NCI-H1694 treated with DMSO at 0.1 percent for 48 hours (cell line): ENCODE measurements around the gene HOXB6.

Experiments used
- DNase-seq: peaks from one replicate; lab custom pipeline; 2025; lab: John Stamatoyannopoulos, UW

HOXB6 gene

DNA sequence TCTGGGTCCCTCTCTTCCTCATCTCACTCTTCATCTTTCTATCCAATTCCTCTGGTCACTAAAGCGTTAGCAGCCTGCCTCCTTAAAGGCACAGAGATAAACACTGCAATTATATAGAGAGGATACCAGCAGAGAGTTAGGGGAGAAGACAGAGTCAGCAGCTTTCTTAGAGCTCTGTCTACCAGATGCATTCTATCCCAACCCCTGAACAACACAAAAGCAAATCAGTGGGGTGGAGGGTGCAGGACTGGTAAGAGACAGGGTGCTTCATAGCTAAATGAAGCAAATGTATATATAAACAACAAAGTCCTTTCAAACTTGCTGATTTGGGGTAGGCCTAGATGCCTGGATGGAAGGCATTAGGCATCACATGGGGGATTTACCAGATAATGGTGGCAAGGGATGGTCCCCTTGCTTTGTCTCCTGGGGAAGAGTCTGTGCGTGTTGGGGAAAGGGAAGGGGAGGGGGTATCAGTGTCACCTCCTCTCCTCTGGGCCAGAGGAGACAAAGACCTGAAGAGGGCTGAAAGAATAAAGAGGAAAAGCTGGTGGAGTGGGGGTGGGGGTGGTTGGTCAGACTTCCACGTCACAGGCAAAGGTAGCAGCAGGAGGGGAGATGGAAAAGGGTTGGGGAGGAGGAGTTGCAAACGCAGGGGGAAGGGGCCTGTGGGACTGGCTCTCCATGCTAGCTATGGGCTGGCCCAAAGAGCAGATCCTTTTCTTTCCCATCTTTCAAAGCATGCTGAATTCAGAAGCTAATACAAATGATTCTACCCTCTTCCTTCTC lies 38.7 kb downstream of the HOXB6 start:
- no peak for DNase-seq

DNA sequence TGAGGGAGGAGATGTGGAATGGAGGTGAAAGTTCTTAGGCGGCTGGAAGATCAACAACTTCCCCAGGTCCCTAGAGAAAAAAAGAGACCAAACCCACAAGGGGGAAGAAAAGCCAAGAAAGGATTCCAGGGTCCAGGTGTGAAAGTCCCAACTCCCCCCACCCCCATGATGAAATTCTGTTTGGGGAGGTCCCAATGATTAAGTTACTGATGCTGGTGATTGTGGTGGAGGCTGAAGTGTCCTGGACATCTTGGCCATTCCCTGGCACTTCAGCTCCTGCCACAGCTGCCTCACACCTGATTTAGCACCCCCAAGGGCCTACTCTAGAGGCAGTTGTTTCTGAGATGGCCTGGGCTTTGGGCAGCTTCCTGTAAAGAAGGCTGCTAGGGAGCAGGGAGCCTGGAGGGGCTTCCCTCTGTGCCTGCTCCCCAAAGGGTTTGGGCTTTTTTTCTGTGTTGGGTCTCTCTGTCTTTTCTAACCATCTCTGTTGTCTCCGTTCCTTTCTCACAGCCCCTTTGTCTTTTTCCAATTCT lies 39.7 kb downstream of the HOXB6 start:
- no peak for DNase-seq

DNA sequence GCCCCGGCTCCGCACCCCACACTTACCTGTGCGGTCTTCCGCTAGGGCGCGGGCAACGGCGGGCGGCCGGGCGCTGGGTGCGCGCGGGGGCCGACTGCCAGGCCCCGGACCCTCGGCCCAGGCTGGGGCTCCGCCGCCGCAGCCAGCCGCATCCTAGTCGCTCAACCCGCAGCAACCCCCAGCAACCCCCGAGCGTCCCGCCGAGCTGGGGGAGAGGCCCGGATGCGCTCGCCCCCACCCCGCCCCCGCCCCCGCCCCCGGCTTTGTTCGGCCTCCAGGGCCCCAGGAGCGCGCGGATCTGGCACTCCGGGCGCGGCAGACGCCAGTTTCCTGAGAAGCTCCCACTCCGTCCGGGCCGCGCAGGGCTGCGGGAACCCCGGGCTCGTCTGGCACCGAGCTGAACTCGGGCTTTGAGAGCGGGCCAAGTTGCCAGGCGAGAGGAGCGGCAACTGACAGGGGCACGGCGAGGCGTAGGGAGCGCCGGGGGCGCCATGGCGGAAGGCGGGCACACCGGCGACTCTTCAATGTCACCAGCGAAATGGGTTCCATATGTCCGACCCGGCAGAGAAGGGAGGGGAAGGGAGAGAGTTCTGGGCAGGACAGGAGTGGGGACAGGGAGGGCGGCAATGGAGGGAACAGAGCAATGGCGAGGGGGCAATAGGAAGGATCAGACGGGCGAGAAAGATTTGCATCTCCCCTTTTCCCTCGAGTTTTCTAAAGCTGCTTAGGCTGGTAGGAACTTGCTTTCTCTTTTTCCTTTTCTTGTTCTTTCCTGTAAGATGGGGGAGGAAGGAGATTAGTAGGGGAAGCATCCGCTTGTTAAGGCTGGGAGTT lies 40.4 kb downstream of the HOXB6 start:
- DNase-seq = no peak

DNA sequence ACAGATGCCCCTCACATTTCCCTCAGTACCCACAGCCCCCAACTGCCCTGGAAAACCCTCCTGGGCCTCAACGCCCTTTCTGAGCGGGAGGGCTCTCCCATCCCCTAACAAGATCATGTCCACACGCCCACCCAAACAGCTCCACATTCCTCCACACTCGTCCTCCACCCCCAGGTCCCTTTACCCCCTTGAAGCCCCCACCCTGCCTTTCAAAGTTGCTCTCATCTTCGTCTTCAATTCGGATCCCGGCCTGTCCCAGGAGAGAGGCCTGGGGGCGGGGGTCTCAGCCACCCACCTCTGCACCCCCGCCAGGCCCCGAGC lies 41.0 kb downstream of the HOXB6 start:
- DNase-seq = no peak

DNA sequence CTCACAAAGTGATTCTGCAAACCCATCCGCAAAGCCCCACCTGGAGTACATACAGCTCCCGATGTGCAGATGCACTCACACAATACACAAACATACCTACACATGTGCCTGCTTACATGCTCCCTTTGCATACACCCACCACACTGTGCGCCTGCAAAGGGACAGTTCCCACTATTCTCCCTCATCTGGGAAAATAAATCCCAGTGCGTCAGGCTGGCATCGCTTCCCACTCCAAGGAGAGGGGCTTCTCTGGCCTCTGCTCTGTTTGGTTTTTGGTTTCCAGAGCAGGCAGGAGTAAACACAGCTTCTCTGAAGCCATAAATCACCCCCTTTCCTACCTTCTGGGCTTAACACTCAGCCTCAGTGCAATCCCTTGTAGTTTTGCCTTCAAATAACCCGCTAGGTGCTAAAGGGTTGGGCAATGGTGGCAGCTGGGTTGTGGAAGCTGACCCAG lies 41.4 kb downstream of the HOXB6 start:
- no peak for DNase-seq

DNA sequence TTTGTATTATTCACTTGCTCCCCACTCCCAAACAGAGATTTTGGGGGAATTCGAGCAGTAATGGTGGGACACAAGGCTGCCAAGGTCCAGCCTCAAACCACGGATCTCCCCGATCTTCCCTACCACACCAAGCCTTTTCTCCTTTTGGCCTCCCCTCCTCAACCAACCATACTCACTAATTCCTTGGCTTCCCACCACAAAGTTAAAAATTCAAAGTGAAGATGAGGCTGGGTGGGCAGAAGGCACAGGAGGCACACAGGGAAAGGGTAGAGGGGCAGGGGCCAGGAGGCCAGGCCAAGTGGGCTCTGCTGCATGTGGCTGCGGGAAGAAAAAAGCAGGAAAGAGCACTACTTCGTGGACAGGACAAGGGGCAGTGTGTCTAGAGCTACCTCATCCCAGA lies 41.9 kb downstream of the HOXB6 start:
- no peak for DNase-seq

DNA sequence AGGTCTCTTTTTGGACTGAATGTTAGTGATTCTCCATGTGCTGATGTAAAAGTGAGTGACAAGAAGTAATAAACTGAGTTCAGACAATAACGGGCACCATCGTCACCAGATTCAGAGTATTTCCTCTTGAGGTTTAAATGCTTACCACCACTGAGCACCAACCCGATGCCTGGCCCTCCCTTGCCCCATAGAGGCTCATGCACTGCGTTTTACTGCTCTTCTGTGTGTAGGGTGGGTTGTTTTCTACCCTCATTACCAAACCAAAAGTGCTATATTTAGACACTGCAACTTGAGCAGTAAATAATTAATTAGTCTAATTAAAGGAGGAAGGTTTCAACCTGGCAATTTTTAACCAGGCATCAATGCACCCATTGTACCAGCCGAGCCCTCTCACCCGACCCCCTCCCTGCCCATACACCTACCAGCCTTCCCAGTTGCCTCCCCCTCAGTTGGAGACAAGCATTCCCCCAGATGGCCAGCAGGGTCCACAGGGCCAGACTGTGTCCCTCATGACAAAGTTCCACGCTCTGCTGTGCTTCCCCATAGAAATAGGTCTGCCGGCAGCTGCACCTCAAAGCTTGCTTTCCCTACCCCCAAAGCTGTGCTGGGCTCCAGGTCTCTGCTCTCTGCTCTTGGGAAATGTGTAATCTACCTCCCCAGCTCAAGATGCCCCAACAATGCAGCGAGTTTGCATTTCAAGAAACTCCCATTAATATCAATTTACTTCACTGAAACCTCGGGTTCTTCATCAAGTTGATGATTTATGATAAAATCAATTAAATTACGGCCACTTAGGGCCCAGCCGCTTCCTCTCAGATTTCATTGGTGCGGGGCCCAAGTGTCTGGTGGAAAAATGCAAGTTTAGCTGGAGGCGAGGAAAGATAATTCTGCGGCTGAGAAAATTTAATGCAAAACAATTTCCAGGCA lies 42.6 kb downstream of the HOXB6 start:
- DNase-seq = no peak

DNA sequence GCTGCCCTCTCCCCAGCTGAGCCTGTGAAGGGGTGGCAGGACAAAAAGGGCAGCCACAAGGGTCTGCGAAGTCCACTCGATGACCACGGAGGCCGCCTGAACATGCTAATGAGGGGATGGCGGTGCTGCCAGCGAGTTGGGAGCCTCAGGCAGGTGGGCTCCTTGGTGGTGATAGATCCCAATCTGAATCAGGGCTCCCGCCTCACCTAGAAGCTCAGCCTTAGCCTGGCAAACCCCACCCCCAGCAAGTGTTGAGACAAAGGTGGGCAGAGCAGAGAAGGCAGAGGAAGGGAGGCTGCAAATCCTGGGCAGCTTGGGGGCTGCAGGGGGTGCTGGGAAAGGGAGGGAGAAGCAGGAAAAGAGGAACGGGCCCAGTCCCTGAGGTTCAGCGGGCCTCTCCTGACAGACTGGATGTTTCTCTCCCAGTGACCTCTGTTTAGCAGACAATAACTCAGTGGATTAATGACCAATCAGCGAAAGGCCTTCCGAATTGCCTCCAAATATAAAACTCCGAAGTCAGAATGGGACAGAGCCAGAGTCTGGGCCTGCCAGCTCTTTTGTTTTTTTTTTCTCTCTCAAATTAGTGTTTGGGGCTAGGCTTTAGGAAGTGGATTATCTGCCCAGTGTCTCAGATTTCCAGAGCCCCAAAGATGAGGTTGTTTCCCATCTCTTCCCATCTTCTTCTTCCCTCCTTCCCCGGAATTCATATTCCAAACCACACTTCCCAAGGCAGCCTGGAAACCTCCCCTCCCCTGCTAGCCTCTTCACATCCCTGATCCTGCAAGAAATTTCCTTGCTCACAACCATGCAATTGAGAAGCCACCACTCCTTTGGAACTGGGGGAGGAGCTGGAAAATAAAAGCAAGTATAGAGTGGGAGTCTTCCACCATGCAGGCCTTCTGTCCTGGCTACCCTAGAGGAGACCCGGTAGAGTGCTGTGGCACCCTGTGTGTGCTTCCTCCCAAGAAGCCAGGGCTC lies 44.7 kb downstream of the HOXB6 start:
- no peak for DNase-seq

DNA sequence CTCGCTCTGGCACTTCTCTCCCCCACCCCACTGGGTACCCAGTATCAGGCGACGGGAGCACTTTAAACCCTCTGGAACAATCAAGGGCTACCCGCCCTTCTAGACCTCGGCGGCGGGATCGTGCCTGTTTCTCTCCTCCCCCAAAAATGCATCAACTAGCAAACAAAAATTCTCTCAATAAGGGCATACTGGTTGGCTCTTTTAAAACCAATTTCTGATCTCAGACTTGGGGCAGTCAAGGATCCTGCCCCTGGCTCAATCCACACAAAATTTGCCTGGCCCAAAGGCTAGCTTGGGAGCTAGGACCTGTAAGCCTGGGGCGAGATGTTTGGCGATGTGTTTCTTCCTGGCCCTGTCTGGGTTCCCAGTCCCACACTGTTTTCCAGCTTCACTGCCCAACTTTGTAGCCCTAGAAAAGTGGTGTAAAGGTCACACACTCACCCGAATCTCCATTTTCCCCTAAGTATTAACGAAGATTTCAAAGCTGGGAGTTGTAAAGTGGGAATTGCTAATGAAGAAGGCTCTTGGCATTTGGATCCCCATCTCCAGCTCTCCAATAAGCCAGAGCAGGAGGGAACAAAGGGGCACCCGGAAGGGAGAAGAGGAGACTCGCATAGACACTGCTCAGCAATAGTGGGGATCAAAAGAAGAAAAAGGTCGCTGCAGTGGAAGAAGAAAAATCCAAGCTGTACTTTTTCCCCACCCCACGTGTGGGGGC lies 45.5 kb downstream of the HOXB6 start:
- DNase-seq = no peak

DNA sequence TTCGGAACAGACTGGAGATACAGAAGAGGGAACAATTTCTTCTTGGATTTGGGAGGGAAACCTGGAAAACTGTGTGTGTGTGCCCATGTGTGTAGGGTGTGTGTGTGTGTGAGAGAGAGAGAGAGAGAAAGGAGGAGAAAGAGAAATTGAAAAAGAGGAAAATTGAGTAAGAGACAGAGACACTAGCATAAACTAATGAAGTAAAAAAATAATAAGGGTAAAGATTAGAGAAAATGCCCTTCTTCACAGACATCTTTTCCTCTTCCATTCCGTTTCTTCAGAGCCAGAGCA lies 46.0 kb downstream of the HOXB6 start:
- no peak for DNase-seq

DNA sequence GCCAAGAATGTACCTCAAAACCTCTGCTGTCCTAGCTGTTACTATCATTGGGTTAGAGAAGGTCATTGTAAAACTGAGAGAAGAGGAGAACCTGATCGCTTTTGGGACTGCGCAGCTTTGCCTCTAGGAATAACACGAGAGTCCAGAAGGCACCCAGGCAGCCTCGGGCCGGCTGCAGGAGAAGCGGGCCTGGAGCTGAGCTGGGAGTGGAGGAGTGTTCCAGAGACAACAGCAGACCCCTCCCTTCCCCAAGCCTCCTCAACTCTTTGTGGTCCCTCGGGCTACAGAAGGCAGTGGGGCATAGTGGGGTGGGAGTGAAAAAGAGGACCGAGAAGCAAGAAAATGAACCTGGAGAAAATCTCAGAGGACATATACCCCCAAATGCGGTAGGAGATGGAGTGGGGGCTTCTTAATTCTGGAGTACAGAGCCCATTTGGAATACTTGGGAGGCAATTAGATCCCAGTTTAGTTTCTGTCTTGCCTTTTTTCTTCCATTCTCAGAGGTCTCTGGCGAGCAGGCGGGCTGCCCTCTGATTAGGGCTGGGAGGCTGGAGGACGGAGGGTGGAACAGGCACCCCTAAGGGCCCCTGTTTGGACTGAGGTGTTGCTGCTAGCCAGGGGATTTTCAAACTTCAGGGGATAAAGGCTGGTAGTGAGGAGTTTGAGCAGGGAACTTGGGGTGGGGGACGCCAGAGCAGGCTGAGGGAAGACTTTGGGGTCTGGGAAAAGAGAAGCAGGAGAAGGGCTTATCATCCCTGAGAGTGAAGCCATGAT lies 46.5 kb downstream of the HOXB6 start:
- no peak for DNase-seq

DNA sequence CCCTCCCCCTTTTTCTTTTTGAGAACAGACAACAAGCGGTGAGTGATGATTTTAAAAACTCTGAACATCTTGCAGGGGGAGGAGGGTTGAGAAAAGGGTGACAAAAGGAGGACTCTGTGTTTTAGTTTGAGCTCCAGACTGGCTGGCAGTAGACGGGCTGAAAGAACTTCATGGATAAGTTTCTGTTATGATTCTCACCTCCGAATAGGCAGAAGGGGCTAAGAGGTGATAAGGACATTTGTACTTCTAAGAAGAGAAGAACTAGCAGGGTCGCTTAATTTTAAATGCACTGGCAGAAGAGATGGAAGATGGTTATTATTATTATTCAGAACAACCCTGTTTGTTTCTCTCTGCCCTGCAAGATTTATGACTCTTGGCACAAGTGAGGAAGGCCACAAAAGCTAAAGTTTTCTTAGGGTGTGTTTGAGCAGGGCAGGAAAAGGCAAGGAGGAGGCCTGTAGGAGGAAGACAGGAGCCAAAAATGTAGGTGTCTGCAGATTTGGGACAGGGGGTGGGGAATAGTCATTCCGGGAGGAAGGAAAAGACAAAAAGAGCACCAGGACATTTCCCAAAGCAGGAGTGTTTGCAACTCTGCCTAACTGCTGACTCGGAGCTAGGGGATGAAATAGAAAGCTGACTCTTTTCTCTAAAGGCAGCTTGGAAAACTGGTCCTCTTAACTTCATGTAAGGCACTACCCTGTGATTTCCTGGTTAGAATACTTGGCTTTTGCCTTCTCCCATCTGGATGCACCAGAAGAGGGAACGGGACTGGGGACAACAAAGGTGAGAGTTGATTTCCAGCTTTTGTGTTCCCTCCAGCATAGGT lies 48.0 kb downstream of the HOXB6 start:
- no peak for DNase-seq

DNA sequence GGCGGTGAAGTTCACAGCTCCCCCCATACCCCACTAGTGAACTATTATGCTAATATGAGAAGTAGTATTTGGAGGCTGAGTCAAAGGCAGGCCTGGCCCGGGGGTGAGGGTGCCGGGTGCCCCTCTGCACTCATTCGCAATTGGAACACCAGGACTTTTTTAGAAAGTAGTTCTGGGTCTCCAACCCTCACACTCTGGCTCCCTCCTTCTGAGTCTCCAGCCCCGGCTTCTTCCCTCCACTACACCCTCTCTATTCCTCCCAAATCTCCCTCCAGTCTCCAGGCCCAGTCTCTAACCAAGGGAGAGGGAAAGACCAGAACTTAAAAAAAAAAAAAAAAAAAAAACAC lies 48.6 kb downstream of the HOXB6 start:
- no peak for DNase-seq

DNA sequence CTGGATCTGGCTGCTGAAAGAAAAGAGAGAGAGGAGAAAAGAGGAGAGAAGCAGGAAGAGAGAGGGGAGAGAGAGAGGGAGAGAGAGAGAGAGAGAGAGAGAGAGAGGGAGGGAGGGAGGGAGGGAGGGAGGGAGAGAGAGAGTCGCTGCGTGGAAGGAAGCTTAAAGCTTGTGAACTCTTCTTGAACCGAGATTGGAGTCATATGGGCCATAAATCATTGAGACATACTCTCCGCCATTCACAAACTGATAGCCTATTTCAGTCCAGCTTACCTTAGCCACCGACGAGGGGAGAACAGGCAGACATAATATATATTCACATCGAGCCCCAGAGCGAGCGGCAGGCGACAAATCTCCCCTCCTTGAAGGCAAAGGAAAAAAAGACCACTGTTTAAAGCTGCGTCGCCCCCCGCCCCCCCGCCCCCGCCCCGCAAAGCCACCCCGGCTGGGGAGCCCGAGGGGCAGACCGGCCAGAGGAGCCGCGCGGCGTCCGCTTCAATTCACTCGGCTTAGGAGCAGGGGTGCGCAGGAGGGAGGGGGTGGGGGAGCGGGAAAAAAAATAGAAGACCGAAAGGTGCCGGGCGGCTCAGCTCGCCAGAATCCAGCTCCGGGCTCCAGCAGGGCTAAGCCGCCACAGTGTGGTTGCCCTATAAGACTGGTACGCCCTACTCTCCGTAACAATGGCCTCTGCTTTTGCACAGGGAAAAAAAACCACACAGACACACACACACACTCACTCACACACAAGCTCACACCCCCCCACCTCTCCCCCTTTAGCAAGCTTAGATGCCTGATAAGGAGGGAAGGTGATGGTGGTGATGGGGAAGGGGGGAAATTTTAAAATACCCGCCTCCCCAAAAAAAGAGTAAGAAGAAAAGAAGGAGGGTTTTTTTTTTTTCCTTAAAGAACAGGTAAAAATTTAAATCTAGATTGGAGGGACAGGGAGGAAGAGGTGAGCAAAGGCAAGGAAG lies 49.2 kb downstream of the HOXB6 start:
- DNase-seq = peak; percentile 55

DNA sequence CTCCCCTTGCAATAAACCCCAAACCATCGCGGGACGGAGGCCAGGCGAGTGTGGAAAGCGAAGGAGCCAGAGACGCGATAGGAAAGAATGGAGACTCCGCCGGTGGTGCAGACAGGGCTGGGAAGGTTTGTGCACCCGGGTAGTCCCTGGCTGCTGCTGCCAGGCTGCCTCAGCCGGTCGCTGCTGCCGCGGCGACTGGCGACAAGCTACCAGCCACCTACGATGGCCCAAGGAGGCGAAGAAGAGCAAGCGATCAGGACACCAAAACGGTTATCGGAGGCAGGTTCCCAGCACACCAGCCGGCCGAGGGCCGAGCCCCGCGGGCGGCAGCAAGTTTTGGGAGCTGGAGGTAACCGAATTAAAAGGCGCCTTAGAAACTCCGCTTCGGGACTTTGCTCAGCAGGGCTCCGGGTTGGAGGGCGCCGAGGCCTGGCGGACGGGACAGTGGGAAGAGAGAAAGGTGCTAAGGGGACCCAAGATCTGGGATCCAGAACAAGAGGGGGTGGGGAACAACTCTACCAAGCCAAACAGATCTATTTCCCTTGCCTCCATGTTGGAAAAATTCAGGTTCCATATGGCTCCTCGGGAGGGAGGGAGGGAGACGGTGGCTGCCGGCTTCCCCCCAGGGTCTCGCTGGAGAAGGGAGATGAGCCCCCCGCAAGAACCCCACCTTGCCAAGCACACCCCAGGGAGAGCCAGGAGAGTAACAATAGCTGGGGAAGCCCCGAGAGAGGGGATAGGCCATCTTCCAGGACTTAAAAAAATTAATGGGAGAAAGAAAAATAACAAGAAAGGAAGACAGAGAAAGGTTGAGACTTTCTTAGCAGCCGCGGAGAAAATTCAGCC lies 50.2 kb downstream of the HOXB6 start:
- DNase-seq = peak; percentile 46

DNA sequence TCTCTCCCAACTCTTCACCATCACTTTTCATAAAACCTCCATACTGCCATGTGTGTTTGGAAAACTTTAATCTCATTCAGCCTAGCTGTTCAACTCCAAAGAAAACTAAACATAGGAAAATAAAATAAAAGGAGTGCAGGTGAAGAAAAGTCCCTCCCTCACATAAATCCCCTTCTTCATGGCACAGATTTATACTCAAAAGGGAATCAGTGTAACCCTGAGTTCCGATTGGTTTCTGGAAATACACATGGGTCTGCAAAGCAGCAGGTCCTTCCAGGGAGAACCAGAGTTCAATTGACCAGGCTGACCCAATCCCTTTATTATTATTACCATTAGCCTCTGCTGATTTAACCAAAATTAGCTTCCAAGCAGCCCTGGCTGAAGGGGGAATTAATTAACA lies 51.0 kb downstream of the HOXB6 start:
- no peak for DNase-seq

DNA sequence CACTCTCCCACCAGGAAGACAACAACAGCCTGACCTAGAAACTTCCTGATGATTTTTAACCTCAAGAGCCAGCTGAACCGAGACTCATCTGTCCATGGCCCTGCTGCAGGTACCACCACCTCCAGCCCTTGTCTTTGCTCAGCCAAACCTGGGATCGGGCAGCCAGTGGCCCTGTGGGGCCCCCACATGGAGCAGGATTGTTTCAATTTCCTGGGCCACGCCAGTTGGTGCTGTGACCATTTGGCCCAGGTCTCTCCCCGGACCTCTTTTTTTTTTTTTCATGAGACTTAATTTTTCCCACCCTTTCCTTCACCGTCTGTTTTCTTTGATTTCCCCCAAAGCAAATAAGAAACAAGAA lies 51.6 kb downstream of the HOXB6 start:
- DNase-seq = no peak
